HG03064 (cell line): Measurements from ENCODE around the gene CFAP299.

ENCODE experiments used
- ATAC-seq: cut with Tn5 transposase; IDR thresholded peaks from one replicate; pipeline ENCODE4 v1.9.1; 2021; ENCODE audit warnings: low read depth; ENCODE audit not compliant: unreplicated experiment

Gene CFAP299

GRCh38 chr4:80999943-81000342 is 664.4 kb downstream of the CFAP299 start:
- no peak for ATAC-seq

DNA sequence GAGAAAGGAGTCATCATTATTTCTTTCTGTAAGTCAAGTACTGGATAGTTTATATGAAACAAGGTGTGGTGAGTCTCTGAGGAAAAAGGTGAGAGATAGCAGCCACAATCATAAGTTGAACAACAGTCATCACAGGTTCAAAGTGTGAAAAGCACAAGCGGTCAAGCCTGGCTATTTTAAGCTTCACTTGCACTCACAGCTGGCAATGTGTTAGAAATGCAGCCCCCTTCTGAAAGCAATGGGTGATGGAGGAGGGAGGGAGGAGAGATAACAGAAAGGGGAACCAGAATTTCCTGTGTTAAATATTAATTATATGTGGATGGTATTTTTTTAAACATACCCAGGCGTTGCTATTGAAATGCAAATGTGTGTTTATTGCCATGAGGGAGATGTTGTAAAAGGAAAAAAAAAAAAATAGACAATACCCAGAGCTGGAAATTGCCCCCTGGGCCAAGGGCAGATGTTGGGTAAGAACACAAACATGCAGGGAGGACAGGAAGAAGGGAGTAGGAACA is 668.1 kb downstream of the CFAP299 start:
- ATAC-seq = peak; percentile 97

DNA sequence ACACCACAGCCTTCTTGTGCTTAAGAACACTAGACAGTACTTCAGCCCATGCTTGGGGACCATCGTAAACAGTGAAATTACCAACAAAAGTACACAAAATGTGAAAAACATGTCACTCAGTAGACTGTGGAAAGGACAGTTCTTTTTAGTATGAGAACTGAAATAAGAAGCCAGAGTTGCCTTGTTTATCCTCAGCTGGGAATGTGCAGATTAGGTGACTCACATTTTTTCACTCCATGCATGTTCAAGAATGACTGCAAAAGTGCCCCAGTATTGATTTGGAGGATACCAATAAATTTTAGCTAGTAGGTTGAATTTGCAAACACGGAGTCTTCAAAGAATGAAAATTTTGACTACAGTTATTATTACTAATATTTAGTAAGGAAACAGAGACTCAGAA is 671.9 kb downstream of the CFAP299 start:
- ATAC-seq = no peak
